GM06990 (cell line): ENCODE data around the gene LCE5A.

ENCODE experiments used
- DNase-seq: peaks from one replicate; pipeline ENCODE4 v3.0.0-alpha.2; 2011; ENCODE audit not compliant: insufficient read length; ENCODE audit errors: extremely low read depth
- H3K27me3 ChIP-seq: replicated peaks from 2 replicates; pipeline ENCODE4 v1.6.0; 2011; ENCODE audit warnings: low read length; ENCODE audit not compliant: control insufficient read depth, insufficient read depth
- H3K36me3 ChIP-seq: 2 replicates; pipeline ENCODE4 v1.5.1; 2011; ENCODE audit warnings: low read length; ENCODE audit not compliant: control insufficient read depth, insufficient read depth
- H3K4me3 ChIP-seq: replicated peaks from 2 replicates; pipeline ENCODE4 v1.5.1; 2011; ENCODE audit warnings: low read depth, mild to moderate bottlenecking, control low read depth, low read length
- TF ChIP-seq, protein P1 (sequence below): IDR thresholded peaks from 2 replicates; pipeline ENCODE4 v1.5.1; 2011; ENCODE audit warnings: low read length, control low read depth, mild to moderate bottlenecking, inconsistent platforms; ENCODE audit not compliant: insufficient read depth, poor library complexity, severe bottlenecking

The LCE5A gene

DNA sequence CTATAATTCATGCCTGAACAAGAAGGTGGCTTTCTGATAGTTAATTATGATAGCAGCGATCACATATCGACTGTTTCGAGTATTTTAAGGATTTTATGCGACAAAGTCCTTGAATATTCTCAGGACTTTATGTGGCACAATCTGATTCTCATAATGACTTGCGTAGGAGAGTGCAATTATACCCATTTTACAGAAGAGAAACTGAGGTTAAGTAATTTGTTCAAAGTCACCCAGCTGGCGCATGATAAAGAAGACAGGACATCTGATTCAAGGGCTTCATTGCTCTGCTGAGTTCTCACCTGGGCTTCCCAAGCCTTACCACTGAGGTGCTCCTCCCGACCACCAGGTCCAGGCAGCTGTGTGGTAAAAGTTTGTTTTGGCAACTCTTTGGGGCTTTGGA lies 5.5 kb downstream of the LCE5A start:
- DNase-seq: no peak
- no peak overlapping the region for H3K4me3 ChIP-seq
- no peaks in the 10 kb centered on the region; the same call in none of the 2 replicates for H3K27me3 ChIP-seq
- H3K36me3 ChIP-seq: no peaks in the 10 kb centered on the region
- TF ChIP-seq, protein P1, sequence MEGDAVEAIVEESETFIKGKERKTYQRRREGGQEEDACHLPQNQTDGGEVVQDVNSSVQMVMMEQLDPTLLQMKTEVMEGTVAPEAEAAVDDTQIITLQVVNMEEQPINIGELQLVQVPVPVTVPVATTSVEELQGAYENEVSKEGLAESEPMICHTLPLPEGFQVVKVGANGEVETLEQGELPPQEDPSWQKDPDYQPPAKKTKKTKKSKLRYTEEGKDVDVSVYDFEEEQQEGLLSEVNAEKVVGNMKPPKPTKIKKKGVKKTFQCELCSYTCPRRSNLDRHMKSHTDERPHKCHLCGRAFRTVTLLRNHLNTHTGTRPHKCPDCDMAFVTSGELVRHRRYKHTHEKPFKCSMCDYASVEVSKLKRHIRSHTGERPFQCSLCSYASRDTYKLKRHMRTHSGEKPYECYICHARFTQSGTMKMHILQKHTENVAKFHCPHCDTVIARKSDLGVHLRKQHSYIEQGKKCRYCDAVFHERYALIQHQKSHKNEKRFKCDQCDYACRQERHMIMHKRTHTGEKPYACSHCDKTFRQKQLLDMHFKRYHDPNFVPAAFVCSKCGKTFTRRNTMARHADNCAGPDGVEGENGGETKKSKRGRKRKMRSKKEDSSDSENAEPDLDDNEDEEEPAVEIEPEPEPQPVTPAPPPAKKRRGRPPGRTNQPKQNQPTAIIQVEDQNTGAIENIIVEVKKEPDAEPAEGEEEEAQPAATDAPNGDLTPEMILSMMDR: no peak

DNA sequence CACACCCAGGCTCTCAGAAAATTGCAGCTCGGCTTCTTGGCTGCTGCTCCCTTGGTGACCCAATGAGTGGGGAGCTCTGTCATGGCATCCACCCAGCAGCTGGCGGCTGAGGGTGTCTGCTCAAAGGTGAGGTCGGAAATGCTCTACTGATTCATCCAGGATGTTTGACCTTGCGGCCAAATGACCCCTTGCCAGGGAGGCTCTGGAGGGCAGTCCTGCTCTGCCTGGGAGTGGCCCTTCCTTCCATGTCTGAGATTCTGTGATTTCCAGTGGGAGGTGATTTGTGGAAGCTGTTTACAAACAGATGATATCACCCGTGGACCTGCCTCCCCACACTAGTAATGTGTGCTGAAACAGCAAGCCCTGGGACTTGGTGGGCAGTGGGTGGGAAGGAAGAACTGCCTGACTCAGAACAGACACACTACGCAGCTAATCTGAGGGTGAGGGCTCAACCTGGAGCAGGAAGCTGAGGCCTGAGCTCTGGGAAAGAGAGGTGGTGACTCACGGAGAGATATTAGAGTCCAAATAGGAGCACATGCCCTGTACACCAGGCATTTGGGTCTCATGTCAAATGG lies 6.7 kb downstream of the LCE5A start:
- H3K27me3 ChIP-seq: no peaks in the 10 kb centered on the region; the same call in none of the 2 replicates
- no peaks in the 10 kb centered on the region for H3K36me3 ChIP-seq
- DNase-seq: no peak
- no peak overlapping the region for H3K4me3 ChIP-seq
- TF ChIP-seq, protein P1: no peak

DNA sequence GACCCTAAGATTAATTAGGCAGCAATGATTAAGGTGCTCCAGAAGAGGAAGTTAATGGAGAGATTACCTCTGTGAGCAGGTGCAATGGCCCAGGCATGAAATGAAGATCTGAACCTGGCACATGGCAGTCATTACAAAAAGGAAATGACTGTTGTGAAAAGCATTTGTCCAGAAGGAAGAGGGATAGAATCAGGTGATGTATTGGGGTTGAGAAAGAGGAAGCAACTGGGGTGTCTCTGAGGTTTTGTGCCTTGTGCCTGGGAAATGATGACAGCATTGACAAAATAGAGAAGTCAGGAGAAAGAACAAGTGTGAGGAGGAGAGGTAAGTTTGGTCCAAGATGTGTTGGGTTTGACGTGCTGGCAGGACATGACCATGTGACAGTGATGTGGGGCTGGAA lies 9.2 kb downstream of the LCE5A start:
- TF ChIP-seq, protein P1: no peak
- DNase-seq: no peak
- Histone ChIP-seq H3K36me3 (no peaks in the 10 kb centered on the region), H3K4me3 (no peak overlapping the region), H3K27me3 (no peaks in the 10 kb centered on the region; the same call in 1 of the 2 replicates)

DNA sequence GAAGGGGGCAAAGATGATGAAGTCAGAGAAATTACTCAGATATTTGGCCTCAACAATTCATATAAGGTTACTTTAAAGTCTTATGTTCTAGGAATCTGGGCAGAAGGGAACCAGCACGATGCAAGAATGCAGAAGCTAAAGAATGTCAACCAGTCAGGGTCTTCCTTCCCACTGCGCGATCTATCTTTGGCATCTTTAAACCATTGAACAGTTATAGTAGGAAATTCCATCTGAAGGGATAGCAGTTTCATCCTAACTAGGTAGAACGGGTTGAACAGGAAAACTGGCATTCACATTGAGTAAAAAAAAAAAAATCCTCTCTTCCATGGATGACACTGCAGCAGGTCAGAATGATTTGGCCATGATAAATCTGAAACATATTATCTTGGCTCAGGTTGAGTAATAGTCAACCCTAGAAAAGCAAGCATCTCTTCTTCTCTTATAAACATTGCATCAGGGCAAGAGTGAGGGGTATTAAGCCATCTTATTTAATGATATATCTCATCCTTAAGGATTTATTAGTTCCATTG lies 10.0 kb downstream of the LCE5A start:
- no peaks in the 10 kb centered on the region; the same call in 1 of the 2 replicates for H3K27me3 ChIP-seq
- DNase-seq: no peak
- no peaks in the 10 kb centered on the region for H3K36me3 ChIP-seq
- TF ChIP-seq, protein P1: no peak
- no peak overlapping the region for H3K4me3 ChIP-seq

DNA sequence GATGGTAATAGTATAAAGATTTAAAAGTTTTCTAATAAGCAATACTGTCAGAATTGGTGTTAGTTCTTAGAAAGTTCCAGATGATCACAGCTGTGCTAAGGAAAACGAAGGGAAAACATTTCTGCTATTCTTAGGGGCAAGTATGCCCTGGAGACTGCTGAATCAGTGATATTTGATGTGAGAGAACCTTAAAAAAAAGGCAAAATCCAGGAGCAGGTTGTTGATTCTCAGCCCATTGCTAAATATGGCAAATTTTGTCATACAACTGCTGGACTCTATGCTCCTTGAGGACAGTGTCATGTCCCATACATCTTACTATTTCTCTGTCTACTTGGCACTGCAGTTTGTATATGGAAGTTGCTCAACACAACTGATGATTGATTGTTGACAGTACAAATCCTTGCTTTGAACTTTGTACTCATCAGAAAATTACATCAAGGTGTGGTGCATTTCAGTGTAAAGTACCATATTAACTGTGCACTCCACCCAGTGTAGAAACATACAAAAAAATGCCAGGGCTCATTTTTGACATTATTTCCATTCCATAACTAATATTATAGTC lies 14.6 kb downstream of the LCE5A start:
- H3K27me3 ChIP-seq: no peaks in the 10 kb centered on the region
- no peak for DNase-seq
- H3K4me3 ChIP-seq: no peak overlapping the region
- no peaks in the 10 kb centered on the region for H3K36me3 ChIP-seq
- TF ChIP-seq, protein P1: no peak
